Left kidney (tissue), 2 donors: Measurements from ENCODE around the gene GALNT16. TPM values are rescaled to one million over a fixed set of nuclear protein-coding genes. Genes with fewer than 3 reads are reported as not detected.
"Not testable (repeated sequence)": the region's sequence is repeated elsewhere in the genome, so short reads cannot be mapped to it uniquely, and the experiment has no call there.

Experiments used
- DNase-seq: peaks from one replicate; pipeline ENCODE4 v3.0.0-alpha.2; 2013
- polyA plus RNA-seq: library from polyadenylated mRNA; unstranded; fragments of 120-200 nt; gene quantifications from one replicate; pipeline ENCODE4 v1.2.1, GENCODE V29; 2013; ENCODE audit not compliant: insufficient read length

Gene GALNT16
- polyA plus RNA-seq, 1 donor, result 2.7 TPM

DNA sequence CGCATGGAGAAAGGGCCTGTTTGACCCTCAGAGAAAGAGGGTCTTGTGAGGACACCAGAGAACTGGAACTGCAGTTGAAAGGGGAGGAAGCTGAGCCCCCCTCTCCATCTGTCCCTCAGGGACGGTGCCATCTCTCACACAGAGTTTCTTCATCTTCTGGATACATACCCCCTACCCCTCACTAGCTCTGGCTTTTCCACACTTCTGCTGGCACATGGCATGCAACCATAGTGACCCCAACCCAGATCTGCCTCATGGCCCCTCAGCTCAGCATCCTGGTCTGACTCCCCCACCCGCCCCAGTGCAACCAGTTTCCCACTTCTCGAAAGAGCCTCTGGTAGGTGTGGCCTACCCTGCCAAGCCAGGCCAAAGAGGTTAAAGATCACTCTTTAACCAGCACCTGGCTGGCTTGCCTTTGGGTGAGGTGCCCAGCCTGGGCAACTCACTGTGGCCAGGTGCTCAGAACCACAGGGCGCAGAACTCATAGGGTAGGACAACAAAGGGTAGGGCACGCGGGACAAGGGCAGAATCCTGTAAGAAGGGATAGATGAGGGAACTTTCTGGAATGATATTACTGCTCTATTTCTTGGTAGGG is 25.8 kb downstream of the GALNT16 start:
- no peak for DNase-seq

DNA sequence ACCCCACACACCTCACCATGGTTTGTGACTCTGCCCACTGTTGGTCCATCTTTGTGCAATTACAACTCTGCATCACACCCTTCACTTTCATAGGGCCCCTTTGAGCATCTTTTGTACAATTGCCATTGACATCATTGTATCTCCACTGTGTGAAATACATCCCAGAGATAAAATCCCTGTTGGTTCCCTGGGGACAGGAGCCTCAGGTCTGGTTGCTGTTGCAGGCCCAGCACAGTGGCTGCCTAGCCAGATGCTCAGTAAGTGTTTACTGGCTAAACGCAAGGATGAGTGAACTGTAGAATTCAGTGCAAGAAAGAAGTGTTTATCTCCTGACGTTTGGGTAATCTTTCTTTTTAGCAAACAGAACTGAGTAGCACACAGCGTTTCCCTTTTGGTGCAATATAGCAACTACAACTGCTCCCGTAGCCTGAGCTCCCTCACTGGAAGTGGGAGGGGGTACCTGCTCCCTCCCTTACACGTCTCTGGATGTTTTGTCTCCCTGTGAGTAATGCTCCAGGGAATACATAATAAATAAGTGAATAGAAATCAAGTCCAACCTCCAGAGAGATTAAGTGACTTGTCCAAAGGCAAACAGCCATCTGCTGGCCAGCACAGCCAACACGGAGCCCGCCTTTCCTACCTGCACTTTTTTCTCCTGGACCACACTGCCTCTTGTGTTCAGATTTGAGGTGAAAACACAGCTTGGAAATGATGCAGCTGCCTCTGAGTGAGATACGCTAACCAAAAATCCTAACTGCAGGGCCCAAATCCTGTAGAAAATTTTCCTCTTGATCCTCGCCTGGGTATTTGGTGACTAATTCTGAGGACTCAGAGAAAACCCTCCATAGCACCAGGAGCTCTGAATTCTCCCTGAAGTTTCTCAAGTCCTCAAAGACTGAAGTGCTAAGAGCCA is 27.4 kb downstream of the GALNT16 start:
- DNase-seq, result peak; percentile 15

DNA sequence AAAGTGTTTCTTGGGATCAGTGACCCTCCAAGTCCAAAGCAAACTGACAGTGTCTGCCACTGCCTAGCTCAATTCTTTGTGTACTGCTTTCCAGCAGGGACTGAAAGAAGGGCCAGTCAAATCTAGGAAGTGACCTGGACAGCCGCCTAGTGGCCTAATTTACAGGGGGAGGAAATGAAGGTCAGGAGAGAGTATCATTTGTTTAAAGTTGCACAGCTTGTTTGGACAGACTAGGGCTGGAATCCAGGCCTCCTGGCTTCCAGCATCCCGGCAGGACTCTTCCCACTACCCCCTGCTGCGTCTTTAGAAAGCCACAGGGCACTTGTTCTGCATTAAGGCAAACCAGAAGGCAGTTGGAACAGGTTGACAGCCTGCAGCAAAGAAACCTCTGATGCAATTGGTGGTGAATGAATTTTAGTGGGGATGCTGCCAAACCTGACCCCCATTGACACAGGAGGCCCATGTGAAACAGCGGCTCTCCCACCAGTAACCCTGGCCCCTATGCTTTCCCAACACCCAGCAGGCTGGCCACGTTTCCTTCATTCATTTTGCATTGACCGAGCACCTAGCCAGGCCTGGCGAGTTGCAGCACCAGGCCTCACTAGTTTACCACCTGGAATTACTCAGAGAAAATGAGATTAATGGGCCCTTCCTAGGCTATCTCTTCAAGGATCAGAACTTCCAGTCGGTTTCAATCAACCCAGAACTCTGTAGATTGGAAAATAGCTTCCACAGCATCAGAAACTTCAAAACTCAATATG is 28.2 kb downstream of the GALNT16 start:
- peak; percentile 33 for DNase-seq

DNA sequence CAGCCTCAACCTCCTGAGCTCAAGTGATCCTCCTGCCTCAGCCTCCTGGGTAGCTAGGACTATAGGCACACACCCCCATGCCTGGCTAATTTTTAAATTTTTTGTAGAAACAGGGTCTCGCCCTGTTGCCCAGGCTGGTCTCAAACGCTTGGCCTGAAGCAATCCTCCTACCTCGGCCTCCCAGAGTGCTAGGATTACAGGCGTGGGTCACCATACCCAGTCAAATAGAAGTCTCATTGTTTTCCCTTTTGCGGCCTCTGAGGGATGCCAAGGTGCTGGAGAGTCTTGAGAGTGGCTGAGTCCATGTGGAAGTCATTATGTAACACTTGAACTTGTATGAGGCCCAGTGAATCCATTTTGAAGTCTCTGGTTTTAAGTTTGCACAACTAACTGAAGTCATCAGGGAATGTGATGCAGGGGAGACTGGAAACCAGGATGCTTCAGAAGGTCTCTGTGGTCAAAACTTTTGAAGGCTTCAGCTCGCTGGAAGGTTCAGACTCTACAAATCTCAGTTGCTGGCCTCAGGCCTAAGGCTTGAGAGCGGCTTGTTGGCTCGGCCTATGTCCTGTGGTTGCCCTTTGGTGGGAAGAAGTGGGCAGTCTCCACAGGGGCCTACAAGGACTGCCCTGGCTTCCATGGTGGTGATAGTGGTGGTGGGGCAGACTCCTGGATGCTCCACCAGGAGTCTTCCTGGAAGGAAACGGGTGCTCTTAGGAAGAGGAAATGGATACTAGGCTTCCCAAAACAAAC is 29.2 kb downstream of the GALNT16 start:
- no peak for DNase-seq

DNA sequence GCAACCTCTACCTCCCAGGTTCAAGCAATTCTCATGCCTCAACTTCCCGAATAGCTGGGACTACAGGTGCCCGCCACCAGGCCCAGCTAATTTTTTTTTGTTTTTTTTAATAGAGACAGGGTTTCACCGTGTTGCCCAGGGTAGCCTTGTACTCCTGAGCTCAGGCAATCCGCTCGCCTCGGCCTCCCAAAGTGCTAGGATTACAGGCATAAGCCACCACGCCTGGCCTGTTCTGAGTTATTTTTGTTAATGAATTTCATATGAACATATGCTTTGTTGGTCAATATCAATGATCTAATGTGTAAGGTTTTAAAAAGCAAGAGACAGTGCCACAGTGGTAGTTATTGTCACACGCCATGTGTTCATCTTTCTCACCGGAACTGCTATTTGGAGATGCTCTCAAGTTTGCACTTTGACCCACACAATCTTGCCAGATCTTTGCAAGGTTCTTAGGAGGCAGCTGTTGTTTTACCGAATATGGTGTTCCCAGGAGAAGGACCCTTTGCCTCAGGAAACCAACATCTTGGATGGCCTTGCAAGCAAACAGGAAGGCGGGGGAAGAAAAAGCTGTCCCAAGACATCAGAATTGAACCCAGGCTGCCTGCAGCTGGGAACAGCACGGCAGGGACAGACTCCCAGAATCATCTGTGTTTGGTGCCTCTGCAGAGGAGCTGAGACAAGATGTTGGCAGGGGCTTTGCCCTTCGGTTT is 30.0 kb downstream of the GALNT16 start:
- no peak for DNase-seq

DNA sequence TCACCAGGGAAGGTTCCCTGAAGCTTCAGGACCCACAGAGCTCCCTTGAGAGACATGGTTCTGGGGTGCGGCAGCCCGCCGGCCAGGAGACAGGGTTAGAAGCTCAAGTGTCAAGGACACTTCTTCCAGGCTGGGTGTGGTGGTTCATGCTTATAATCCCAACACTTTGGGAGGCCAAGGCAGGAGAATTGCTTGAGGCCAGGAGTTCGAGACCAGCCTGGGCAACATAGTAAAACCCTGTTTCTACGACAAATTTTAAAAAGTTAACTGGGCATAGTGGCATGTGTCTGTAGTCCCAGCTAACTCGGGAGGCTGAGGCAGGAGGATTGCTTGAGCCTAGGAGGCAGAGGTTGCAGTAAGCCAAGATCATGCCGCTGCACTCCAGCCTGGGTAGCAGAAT is 30.9 kb downstream of the GALNT16 start:
- not testable (repeated sequence) for DNase-seq

DNA sequence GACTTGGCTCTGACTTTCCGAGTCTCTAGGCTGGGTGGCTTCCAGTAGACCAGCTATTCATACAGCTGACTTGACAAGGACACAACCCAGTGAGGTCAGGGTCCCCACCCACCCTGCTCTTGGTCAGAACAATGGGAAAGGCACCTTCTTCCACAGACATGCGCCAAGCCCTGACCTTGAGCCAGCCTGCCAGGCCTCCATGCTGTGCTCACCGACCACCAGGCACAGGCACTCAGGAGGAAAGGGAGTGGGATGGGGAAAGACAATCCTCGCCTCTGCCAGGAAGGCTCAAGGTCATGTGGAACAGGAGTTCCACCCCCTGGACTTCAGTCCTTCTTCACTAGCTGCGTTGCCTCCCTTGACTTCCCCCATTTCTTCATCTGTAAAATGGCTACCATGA is 31.4 kb downstream of the GALNT16 start:
- no peak for DNase-seq

DNA sequence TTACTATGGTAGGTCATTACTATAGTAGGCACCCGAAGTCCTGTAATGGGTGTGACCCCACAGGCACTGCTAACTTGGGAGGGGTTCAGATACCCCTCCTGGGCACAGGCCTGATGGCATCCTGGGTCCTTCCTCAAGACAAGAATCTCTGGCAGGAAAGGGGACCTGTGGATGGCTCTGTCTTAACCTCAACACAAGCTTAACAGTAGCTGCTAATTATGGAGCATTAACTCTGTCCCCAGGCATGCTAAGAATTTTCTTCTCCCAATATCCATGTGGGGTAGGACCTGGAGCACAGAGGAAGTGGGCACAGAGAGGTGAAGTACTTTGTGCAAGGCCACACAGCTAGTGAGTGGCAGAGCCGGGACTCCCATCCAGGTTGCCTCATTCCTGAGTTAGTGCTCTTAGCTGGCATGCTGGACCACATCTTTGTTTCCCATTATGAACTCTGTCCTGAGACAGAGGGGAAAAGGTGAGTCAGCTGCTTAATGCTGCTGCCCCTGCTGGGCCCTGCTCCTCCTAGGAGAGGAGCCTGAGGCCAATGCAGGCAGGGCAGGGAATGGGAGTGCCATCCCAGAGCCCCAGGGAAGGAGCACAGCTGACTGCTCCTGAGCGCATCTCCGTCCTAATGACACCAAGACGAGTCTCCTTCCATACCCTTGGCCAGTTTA is 32.1 kb downstream of the GALNT16 start:
- no peak for DNase-seq

DNA sequence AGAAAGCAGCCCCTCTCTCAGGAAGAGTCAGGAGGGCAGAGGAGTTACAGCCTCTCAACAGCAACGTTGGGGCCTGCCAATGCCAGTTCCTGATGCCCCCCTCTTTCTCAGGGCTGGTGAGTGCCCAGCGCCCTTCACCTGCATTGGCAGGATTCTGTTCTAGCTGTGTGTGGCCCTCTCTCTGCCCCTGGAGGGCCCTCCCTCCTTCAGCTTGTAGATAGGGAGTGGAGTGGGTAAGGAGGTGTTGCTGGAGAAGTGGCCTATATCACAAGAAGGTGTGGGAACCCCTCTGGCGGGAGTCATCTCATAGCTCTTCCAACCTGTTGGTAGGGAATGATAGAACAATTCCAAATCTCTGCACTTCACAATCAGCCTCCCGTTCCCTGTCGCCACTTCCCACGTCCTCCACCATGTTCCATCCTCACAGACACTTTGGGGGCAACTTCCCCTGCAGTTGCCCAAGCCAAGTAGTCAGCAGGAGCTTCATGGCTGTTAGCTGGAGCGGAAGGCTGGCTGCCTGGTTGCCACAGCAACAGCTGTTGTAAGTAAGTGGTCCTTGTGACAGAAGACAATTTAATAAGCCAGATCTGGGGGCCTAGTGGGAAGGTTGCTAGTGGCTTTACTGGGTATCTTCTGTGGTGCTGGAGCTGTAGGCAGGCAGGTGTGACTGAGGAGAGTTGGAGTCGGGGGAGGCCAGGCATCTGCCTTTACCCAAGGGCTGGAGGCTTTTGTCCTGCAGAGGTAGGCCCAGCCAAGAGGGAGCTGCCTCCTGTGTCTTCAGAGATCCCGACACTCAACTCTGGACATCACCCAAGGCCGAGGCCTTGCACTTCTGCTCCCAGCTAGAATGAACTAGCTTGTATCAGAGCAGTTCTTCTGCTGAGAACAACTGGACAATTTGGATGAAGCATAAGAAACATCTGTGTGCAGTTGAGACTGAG is 38.4 kb downstream of the GALNT16 start:
- DNase-seq, result no peak

DNA sequence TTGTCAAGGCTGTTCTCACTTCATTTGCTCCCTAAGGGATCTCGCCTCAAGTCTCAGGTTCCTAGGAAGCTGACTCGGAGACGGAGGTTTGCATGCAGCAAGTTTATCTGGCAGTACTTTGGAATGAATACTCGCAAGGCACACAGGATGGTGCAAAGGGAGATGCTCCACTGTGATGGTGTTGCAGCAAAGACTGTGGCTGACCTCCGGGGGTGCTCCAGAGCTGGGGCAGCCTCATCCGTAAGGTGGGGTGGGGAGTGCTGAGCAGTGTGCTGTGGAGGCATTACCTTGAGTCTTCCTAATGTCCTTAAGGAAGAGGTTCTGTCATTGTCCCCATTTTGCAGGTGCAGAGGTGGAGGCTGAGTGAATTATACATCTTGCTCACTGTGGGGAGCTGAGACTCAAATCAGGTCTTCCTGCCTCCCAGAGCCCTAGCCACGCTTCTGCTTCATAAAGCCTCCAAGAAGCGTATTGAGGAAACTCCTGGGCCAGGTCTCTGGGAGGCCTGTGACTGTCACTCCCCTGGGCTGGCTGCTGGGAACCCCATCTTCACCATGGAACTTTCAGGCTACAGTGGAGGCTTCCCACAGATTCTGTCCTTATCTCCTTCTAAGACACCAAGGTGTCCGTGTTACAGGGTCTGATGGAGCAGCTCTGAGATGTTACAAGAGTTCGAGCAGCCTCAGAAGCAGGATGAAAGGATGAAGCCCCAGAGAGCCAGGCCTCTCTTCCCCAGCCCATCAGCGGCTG is 39.5 kb downstream of the GALNT16 start:
- no peak for DNase-seq

DNA sequence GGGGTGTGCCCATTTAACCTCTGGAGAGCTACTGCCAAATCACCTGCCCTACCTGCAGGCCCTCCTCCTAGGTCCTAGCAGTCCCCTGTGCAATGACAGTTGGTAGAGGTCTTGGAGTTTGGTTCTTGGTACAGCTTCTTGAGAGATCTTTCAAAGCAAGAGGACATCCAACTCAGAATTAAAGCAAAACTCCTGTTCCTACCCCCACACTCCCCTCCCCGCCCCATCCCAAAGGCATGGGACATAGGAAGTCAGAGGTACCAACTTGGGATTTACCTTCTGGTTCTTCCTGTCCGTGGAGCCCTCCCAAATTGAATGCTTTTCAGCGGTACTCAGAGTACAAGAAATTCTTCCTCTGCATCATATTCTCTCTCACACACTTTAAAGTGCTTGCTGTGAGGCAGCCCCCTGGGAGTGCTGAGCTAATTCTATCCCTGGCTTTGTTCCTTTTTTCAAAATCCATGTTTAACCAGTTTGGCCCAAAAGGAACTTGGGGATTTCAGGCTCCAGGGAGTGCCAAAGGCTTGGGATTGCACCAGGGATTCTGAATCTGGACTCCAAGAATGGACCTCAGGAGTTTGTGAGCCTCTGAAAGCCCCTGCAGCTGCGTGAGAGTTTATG is 40.8 kb downstream of the GALNT16 start:
- DNase-seq, result no peak

DNA sequence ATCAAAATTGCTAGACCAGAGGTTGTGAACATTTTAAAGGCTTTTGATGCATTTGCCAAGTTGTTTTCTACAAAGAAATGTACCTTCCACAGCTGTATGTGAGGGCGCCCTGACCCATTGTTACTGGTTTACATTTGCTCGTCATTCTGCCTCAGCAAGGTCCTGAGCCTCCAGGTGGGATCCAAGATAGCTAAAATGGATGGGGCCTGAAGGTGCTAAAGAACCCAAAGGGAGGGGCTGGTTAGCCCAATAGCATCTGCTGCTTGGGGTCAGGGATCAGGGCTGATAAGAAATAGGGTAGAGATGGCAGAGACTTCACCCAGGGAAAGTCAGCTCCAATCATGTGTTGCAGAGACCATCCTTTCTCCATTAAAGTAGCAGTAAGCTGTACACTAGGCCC is 43.1 kb downstream of the GALNT16 start:
- no peak for DNase-seq

DNA sequence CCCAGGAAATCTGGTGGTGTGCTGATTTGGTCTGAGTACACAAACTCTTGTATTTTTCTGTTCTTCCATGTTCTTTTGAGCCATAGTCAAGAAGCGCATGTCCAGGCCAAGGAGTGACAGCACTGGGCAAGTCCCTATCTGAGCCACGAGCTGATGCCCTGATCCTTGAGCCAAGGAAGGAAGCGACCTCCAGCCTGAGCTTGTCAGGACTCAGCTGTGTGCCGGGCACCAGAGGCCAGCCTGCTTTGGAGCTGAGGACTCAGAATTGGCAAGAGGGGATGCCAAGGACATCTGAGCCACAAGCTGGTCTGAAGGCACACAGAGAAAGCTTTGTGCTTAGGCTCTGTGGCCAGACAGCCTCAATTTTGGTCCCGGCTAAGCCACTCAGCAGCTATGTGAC is 52.6 kb downstream of the GALNT16 start:
- no peak for DNase-seq

DNA sequence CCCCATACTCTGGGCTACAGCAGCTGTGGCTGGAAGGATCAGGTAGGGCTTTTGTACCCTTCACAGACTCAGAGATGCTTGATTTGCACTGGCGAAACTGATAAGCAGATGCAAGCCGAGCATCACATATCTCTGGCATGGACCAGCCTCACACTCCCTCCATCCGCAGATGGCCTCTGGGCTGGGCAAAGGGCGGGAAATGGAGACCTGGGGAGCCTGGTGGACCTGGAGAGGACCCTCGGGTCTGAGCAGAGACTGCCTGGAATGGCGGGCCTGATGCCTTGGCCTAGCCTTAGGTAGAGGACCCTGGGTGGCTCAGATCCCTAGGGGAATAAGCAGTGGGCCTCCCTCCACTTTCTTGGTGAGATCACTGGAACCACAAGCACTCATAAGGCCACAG is 53.2 kb downstream of the GALNT16 start:
- DNase-seq, result no peak

DNA sequence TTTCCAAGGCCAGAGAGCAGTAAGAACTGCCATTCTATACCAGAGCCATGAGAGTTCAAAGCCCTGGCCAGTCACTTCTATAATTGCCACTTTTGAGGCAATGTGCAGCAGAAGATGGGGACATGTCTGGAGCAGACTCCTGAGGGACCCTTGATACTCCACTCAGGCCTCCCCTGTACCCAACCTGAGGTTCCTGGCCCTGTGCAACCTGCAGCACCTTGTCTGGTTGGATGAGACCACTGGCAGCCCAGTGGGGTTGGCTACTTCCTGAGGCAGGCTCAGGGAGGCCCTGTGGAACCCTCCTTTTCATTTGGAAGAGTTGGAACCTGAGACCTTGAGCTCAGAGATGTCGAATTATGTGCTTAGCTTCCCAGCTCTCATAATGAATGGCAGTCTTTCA is 54.4 kb downstream of the GALNT16 start:
- no peak for DNase-seq

DNA sequence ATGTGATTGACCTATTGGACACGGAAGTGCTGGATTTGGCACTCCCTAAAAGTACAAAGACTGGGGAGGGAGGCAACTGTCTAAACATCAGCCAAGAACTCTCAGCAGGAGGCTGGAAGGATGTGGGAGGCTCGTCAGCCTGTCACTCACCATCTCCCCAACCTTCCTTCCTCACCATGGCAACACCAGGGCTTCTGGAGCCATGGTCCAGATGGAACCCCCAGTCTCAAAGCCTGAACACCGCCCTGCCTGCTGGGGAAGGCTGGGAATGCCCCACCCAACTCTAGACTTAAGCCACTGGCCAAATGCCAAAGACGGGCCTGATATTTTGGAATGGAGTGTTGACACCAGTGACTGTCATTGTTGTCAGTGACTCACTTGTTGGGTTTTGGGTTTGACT is 55.3 kb downstream of the GALNT16 start:
- no peak for DNase-seq

DNA sequence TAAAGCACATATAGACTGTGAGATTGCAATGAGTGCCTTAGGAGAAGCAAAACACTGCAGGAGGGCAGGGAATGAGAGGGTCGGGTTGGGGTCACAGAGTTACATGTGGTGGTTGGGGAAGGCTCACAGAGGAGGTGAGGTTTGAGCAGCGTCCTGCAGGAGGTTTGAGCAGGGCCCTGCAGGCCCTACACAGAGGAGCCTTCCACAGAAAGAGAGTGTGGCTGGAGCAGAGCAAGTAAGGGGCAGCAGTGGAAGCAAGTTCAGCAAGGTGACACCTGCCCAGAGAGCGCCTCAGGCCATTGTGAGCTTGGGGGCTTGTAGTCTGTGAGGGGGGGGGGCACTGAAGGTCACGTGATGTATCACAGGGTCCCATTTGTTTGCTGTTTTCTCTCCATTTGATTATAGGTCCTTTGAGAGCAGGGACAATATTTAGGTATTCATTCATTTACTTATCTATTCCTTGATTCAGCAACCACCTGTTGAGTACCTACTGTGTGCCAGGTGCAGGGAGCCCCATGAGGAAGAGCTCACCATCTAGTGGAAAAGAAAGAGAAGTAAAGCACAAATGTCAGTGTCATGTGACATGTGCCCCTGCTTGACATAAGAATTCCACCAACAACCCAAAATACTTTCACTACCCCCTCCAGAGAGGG is 56.6 kb downstream of the GALNT16 start:
- no peak for DNase-seq
